ENCODE measurements around the gene UGT1A10.

The UGT1A10 gene

GRCh38 chr2:233651430-233651829 lies 15.2 kb downstream of the UGT1A10 start:
- TF ChIP-seq EP300 (IDR thresholded peaks at IDR 0.05; ENCODE audit: borderline replicate concordance) (no peak), FOXM1 (IDR thresholded peaks at IDR 0.05; ENCODE audit: borderline replicate concordance, low read depth) (no peak), TCF12 (IDR thresholded peaks at IDR 0.05; ENCODE audit: low read depth) (no peak)

- no peak for TF ChIP-seq FOXM1 (IDR thresholded peaks at IDR 0.05; ENCODE audit: borderline replicate concordance, low read depth)
Measured at GRCh38 chr2:233654501-233654900, 18.3 kb downstream of the UGT1A10 start.

DNA sequence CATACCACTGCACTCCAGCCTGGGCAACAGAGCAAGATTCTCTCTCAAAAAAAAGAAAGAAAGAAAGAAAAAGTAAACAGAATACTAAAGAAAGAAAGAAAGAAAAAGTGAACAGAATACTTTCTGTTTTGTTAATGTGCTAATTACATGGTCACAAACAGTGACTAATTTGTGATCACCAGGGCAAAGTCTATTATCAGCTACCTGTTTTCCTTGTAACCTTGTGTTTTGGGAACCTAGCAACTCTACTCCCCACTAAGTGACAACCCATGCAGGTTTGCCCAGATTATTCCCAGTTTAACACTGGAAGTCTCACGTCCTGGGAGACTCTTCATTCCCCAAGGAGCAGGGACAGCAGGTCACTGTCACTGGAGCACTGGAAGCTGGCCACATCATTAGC lies 18.8 kb downstream of the UGT1A10 start:
- no peak for TF ChIP-seq FOXM1 (IDR thresholded peaks at IDR 0.05; ENCODE audit: borderline replicate concordance, low read depth)
- TF ChIP-seq, protein P1, sequence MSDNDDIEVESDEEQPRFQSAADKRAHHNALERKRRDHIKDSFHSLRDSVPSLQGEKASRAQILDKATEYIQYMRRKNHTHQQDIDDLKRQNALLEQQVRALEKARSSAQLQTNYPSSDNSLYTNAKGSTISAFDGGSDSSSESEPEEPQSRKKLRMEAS (IDR thresholded peaks at IDR 0.05) = no peak
- TF ChIP-seq, protein P2, sequence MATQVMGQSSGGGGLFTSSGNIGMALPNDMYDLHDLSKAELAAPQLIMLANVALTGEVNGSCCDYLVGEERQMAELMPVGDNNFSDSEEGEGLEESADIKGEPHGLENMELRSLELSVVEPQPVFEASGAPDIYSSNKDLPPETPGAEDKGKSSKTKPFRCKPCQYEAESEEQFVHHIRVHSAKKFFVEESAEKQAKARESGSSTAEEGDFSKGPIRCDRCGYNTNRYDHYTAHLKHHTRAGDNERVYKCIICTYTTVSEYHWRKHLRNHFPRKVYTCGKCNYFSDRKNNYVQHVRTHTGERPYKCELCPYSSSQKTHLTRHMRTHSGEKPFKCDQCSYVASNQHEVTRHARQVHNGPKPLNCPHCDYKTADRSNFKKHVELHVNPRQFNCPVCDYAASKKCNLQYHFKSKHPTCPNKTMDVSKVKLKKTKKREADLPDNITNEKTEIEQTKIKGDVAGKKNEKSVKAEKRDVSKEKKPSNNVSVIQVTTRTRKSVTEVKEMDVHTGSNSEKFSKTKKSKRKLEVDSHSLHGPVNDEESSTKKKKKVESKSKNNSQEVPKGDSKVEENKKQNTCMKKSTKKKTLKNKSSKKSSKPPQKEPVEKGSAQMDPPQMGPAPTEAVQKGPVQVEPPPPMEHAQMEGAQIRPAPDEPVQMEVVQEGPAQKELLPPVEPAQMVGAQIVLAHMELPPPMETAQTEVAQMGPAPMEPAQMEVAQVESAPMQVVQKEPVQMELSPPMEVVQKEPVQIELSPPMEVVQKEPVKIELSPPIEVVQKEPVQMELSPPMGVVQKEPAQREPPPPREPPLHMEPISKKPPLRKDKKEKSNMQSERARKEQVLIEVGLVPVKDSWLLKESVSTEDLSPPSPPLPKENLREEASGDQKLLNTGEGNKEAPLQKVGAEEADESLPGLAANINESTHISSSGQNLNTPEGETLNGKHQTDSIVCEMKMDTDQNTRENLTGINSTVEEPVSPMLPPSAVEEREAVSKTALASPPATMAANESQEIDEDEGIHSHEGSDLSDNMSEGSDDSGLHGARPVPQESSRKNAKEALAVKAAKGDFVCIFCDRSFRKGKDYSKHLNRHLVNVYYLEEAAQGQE (IDR thresholded peaks at IDR 0.05; ENCODE audit: low read depth) = no peak

DNA sequence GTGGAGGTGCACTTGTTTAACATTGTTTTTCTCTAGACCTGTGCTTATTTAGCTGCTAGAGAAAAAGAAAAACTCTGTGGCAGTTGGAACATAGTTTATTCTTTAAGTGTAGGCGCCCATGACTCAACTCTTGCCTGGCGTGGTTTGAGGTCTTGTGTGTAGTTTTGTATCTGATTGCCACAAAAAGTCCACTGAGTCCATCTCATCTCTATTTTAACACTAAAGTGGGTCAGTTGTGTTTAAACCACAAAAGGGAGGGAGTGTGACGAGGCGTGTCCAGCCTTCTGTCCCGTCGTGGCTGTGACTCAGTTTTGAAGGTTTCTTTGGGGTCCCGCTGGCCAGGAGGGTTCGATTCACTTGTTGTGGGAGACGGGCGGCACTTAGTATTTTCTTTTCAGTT lies 20.2 kb downstream of the UGT1A10 start:
- TF ChIP-seq, protein P2 (IDR thresholded peaks at IDR 0.05; ENCODE audit: low read depth) = no peak

GRCh38 chr2:233658610-233659009 lies 22.4 kb downstream of the UGT1A10 start:
- no peak for TF ChIP-seq RAD21 (IDR thresholded peaks at IDR 0.05; ENCODE audit: low read depth)
- no peak for TF ChIP-seq YY1 (IDR thresholded peaks at IDR 0.05; ENCODE audit: low read depth)
- no peak for TF ChIP-seq TAF1 (IDR thresholded peaks at IDR 0.05; ENCODE audit: low read depth)
- no peak for TF ChIP-seq ZBTB7A (IDR thresholded peaks at IDR 0.05; ENCODE audit: low read depth)
- no peak for TF ChIP-seq EGR1 (IDR thresholded peaks at IDR 0.05)
- TF ChIP-seq, protein P2 (IDR thresholded peaks at IDR 0.05; ENCODE audit: low read depth) = no peak
- TF ChIP-seq CEBPB (IDR thresholded peaks at IDR 0.05) = no peak
- no peak for TF ChIP-seq FOXM1 (IDR thresholded peaks at IDR 0.05; ENCODE audit: borderline replicate concordance, low read depth)
- TF ChIP-seq EP300 (IDR thresholded peaks at IDR 0.05; ENCODE audit: borderline replicate concordance) = no peak
- no peak for TF ChIP-seq TCF12 (IDR thresholded peaks at IDR 0.05; ENCODE audit: low read depth)
- no peak for TF ChIP-seq TEAD4 (IDR thresholded peaks at IDR 0.05)
- TF ChIP-seq CREB1 (IDR thresholded peaks at IDR 0.05; ENCODE audit: low read depth) = no peak

DNA sequence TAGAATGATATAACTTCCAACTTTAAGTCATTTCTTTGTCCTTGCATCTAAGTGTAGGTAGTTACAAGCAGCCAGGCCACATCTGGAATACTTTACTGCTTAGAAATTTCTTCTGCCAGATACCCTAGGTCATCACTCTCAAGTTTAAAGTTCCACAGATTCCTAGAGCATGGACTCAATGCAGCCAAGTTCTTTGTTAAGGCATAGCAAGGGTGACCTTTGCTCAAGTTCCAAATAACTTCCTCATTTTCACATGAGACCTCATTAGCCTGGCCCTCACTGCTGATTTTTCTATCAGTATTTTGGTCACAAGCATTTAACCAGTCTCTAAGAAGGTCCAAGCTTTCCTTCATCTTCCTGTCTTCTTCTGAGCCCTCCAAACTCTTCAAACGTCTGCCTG lies 27.7 kb downstream of the UGT1A10 start:
- TF ChIP-seq FOXM1 (IDR thresholded peaks at IDR 0.05; ENCODE audit: borderline replicate concordance, low read depth) = no peak
- no peak for TF ChIP-seq CEBPB (IDR thresholded peaks at IDR 0.05)
- TF ChIP-seq TCF12 (IDR thresholded peaks at IDR 0.05; ENCODE audit: low read depth) = no peak
- TF ChIP-seq CREB1 (IDR thresholded peaks at IDR 0.05; ENCODE audit: low read depth) = no peak
- no peak for TF ChIP-seq EP300 (IDR thresholded peaks at IDR 0.05; ENCODE audit: borderline replicate concordance)
- TF ChIP-seq EGR1 (IDR thresholded peaks at IDR 0.05) = no peak

- TF ChIP-seq, protein P2 (IDR thresholded peaks at IDR 0.05; ENCODE audit: low read depth) = no peak
- TF ChIP-seq TEAD4 (IDR thresholded peaks at IDR 0.05) (no peak), TAF1 (IDR thresholded peaks at IDR 0.05; ENCODE audit: low read depth) (no peak), EGR1 (IDR thresholded peaks at IDR 0.05) (no peak), ZBTB7A (IDR thresholded peaks at IDR 0.05; ENCODE audit: low read depth) (no peak), USF1 (IDR thresholded peaks at IDR 0.05) (no peak), YY1 (IDR thresholded peaks at IDR 0.05; ENCODE audit: low read depth) (no peak), RAD21 (IDR thresholded peaks at IDR 0.05; ENCODE audit: low read depth) (no peak), CREB1 (IDR thresholded peaks at IDR 0.05; ENCODE audit: low read depth) (no peak), TCF12 (IDR thresholded peaks at IDR 0.05; ENCODE audit: low read depth) (no peak), EP300 (IDR thresholded peaks at IDR 0.05; ENCODE audit: borderline replicate concordance) (no peak), CEBPB (IDR thresholded peaks at IDR 0.05) (no peak), FOXM1 (IDR thresholded peaks at IDR 0.05; ENCODE audit: borderline replicate concordance, low read depth) (no peak), NFIC (IDR thresholded peaks at IDR 0.05) (no peak)
- TF ChIP-seq, protein P1 (IDR thresholded peaks at IDR 0.05) = no peak
Measured at GRCh38 chr2:233668605-233669260, 32.5 kb downstream of the UGT1A10 start.

All from Ishikawa (cell line).